ENCODE measurements around the gene FREY1.

- TF ChIP-seq POLR2A (IDR thresholded peaks at IDR 0.05) (no peak), CTCF (IDR thresholded peaks at IDR 0.05) (no peak)
These were observed 30.7 kb downstream of the FREY1 start for GRCh38 chr11:45876401-45876800.

Measured in Peyer's patch (tissue), 4 donors.